ENCODE measurements around the gene DDX3X. TPM values are rescaled to one million over a fixed set of nuclear protein-coding genes. Genes with fewer than 3 reads are reported as not detected.
"Not testable (repeated sequence)": the region's sequence is repeated elsewhere in the genome, so short reads cannot be mapped to it uniquely, and the experiment has no call there.

Gene DDX3X
- 100 to 1,000 TPM; 252 to 451 TPM for total RNA-seq

DNA sequence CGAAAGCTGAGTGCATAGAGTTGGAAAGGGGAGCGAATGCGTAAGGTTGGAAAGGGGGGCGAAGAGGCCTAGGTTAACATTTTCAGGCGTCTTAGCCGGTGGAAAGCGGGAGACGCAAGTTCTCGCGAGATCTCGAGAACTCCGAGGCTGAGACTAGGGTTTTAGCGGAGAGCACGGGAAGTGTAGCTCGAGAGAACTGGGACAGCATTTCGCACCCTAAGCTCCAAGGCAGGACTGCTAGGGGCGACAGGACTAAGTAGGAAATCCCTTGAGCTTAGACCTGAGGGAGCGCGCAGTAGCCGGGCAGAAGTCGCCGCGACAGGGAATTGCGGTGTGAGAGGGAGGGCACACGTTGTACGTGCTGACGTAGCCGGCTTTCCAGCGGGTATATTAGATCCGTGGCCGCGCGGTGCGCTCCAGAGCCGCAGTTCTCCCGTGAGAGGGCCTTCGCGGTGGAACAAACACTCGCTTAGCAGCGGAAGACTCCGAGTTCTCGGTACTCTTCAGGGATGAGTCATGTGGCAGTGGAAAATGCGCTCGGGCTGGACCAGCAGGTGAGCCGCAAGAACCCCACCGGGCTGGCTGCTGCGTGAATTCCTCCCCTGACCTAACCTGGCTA, at the start of gene DDX3X:
TSS of gene DDX3X (plus strand) at position 419 of the 619 bp plus-strand sequence. CDS start at position 510, 91 bp downstream.
- H3K4me3 Mint-ChIP-seq = peak within 1 kb of the TSS; percentile 100
- H3K36me3 Mint-ChIP-seq = peaks cover 5% of the 10 kb centered on the region
- DNase-seq (ENCODE audit: low spot score) = peak; percentile 94
- peak; percentile 77 to 86 for ATAC-seq
- H3K27me3 Mint-ChIP-seq = no peaks in the 10 kb centered on the region
- H3K9me3 Mint-ChIP-seq = no peaks in the 10 kb centered on the region
- H3K27ac Mint-ChIP-seq = peak within 1 kb of the TSS; percentile 100
- H3K4me1 Mint-ChIP-seq (ENCODE audit: low read depth in 2 of 2) = peaks cover 28 to 63% of the 10 kb centered on the region in 2 donors

DNA sequence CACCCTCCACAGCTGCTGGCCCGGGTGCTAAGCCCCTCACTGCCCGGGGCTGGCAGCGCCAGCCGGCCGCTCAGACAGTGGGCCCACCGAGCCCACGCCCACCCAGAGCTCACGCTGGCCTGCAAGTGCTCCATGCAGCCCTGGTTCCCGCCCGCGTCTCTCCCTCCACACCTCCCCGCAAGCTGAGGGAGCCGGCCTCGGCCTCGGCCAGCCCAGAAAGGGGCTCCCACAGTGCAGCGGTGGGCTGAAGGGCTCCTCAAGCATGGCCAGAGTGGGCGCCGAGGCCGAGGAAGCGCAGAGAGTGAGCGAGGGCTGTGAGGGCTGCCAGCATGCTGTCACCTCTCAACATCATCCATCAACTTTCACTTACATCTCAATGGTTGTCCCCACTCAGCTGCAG, 48.0 kb upstream of the DDX3X start:
- H3K27ac Mint-ChIP-seq, H3K27me3 Mint-ChIP-seq: not testable (repeated sequence)

GRCh38 chrX:41288641-41289040, 45.3 kb upstream of the DDX3X start:
- H3K27me3 Mint-ChIP-seq = peaks cover 0 to 10% of the 10 kb centered on the region in 2 donors
- H3K27ac Mint-ChIP-seq = no peak overlapping the region
- ATAC-seq (no peak), DNase-seq (ENCODE audit: low spot score) (no peak)
- no peak overlapping the region for H3K4me3 Mint-ChIP-seq
- H3K4me1 Mint-ChIP-seq (ENCODE audit: low read depth in 2 of 2) = no peaks in the 10 kb centered on the region
- H3K9me3 Mint-ChIP-seq = peaks cover 4% of the 10 kb centered on the region
- no peaks in the 10 kb centered on the region for H3K36me3 Mint-ChIP-seq

More for the DNA sequence above, 48.0 kb upstream of the DDX3X start:
- ATAC-seq; H3K4me1 Mint-ChIP-seq (ENCODE audit: low read depth in 2 of 2); H3K36me3 Mint-ChIP-seq; H3K9me3 Mint-ChIP-seq; DNase-seq (ENCODE audit: low spot score); H3K4me3 Mint-ChIP-seq: not testable (repeated sequence)

DNA sequence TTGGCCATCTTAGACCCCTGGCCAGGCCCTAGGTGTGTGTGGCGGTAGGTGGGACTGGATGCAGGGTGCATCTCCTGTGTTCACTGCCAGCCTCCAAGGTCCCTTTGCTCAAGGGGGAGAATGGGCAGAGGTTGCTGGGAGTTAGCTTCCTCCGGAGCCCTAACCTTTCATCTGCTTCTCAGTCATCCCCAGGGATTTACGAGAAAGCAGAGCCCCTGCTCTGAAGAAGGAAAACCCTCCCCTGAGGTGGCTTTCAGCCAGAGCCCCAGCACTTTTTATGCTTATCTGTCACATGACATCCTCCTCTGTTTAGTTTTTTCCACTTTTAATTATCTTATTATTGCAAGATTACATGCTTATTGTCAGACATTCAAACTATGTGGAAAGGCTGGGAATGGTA, 44.9 kb upstream of the DDX3X start:
- ATAC-seq (no peak), DNase-seq (ENCODE audit: low spot score) (no peak)
- H3K36me3 Mint-ChIP-seq = no peaks in the 10 kb centered on the region
- H3K27me3 Mint-ChIP-seq = peaks cover 0 to 10% of the 10 kb centered on the region in 2 donors
- H3K4me3 Mint-ChIP-seq = no peak overlapping the region
- no peaks in the 10 kb centered on the region for H3K4me1 Mint-ChIP-seq (ENCODE audit: low read depth in 2 of 2)
- no peak overlapping the region for H3K27ac Mint-ChIP-seq
- peaks cover 4% of the 10 kb centered on the region for H3K9me3 Mint-ChIP-seq

DNA sequence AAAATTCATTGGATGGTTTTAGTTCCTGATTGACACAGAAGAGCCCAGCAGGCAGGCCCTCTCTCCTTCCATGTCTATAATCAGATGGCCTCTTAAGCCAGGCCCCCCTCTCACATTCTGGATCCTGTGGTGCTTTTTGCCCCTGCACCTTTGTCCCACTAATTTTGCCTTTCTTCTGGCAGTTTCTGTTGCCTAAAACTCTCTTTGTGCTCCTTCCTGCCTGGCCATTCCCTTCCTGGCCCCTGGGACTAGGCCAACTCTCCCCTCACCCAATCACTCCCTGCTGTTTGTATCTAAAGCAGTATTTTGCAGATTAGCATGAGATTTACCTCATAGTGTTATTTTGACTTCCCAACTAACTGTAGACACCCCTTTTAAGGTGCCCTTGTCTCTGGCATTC, 42.7 kb upstream of the DDX3X start:
- Mint-ChIP-seq H3K27ac (no peak overlapping the region), H3K9me3 (peaks cover 4% of the 10 kb centered on the region), H3K4me1 (ENCODE audit: low read depth in 2 of 2) (no peaks in the 10 kb centered on the region), H3K4me3 (no peak overlapping the region), H3K36me3 (no peaks in the 10 kb centered on the region), H3K27me3 (peaks cover 0 to 7% of the 10 kb centered on the region in 2 donors)
- DNase-seq (ENCODE audit: low spot score) (no peak), ATAC-seq (no peak)

GRCh38 chrX:41293269-41293668, 40.7 kb upstream of the DDX3X start:
- Mint-ChIP-seq H3K9me3 (peaks cover 4% of the 10 kb centered on the region), H3K27ac (no peak overlapping the region), H3K27me3 (peaks cover 0 to 10% of the 10 kb centered on the region in 2 donors), H3K4me3 (no peak overlapping the region), H3K4me1 (ENCODE audit: low read depth in 2 of 2) (no peaks in the 10 kb centered on the region), H3K36me3 (no peaks in the 10 kb centered on the region)
- DNase-seq (ENCODE audit: low spot score) (no peak), ATAC-seq (no peak)

- Mint-ChIP-seq H3K36me3 (no peaks in the 10 kb centered on the region), H3K4me3 (no peak overlapping the region), H3K9me3 (no peaks in the 10 kb centered on the region), H3K27ac (no peak overlapping the region), H3K27me3 (peaks cover 0 to 7% of the 10 kb centered on the region in 2 donors), H3K4me1 (ENCODE audit: low read depth in 2 of 2) (no peaks in the 10 kb centered on the region)
- DNase-seq (ENCODE audit: low spot score) (no peak), ATAC-seq (no peak)
These were observed 33.1 kb upstream of the DDX3X start for GRCh38 chrX:41300758-41301437.

GRCh38 chrX:41301438-41301824, 32.5 kb upstream of the DDX3X start:
- no peak overlapping the region for H3K4me3 Mint-ChIP-seq
- no peak overlapping the region for H3K27ac Mint-ChIP-seq
- H3K9me3 Mint-ChIP-seq = no peaks in the 10 kb centered on the region
- no peaks in the 10 kb centered on the region for H3K4me1 Mint-ChIP-seq (ENCODE audit: low read depth in 2 of 2)
- no peaks in the 10 kb centered on the region for H3K36me3 Mint-ChIP-seq
- ATAC-seq = no peak
- DNase-seq (ENCODE audit: low spot score) = no peak
- H3K27me3 Mint-ChIP-seq = peaks cover 0 to 7% of the 10 kb centered on the region in 2 donors

DNA sequence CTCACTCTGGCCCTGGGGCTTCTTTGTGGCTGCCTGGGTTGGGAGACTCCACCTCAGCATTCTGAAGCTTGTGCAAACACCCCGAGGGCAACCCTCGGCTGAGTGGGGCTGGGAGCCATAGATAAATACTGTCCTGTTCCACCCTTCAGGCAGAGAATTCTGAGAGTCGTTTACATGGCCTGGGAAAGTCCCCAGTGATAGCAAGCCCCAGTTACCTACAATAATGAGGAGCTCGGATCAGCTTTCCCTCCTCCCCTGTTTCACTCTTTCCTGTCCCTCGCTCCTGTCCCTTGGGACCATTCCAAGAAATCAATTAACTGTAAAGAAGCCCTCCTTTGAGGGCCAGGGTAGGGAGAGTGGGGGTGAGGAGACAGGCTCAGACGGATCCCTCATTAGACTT, 31.6 kb upstream of the DDX3X start:
- no peak for DNase-seq (ENCODE audit: low spot score)
- Mint-ChIP-seq H3K36me3 (no peaks in the 10 kb centered on the region), H3K4me1 (ENCODE audit: low read depth in 2 of 2) (no peaks in the 10 kb centered on the region), H3K4me3 (no peak overlapping the region), H3K9me3 (no peaks in the 10 kb centered on the region), H3K27ac (no peak overlapping the region), H3K27me3 (peaks cover 0 to 5% of the 10 kb centered on the region in 2 donors)
- no peak for ATAC-seq

GRCh38 chrX:41303013-41303412, 30.9 kb upstream of the DDX3X start:
- Mint-ChIP-seq H3K4me3 (no peak overlapping the region), H3K27ac (no peak overlapping the region), H3K4me1 (ENCODE audit: low read depth in 2 of 2) (no peaks in the 10 kb centered on the region), H3K27me3 (peaks cover 0 to 5% of the 10 kb centered on the region in 2 donors), H3K36me3 (no peaks in the 10 kb centered on the region), H3K9me3 (no peaks in the 10 kb centered on the region)
- no peak for ATAC-seq
- no peak for DNase-seq (ENCODE audit: low spot score)

- no peaks in the 10 kb centered on the region for H3K36me3 Mint-ChIP-seq
- no peaks in the 10 kb centered on the region for H3K9me3 Mint-ChIP-seq
- no peak for ATAC-seq
These were observed 29.8 kb upstream of the DDX3X start for GRCh38 chrX:41304178-41304577.

GRCh38 chrX:41308884-41309647, 24.9 kb upstream of the DDX3X start:
- no peak overlapping the region for H3K27ac Mint-ChIP-seq
- no peaks in the 10 kb centered on the region for H3K4me1 Mint-ChIP-seq (ENCODE audit: low read depth in 2 of 2)
- DNase-seq (ENCODE audit: low spot score) (no peak), ATAC-seq (no peak)
- H3K4me3 Mint-ChIP-seq = no peak overlapping the region
- peaks cover 0 to 5% of the 10 kb centered on the region in 2 donors for H3K27me3 Mint-ChIP-seq
- no peaks in the 10 kb centered on the region for H3K36me3 Mint-ChIP-seq
- no peaks in the 10 kb centered on the region for H3K9me3 Mint-ChIP-seq

More at GRCh38 chrX:41304178-41304577, 29.8 kb upstream of the DDX3X start:
- no peak overlapping the region for H3K27ac Mint-ChIP-seq
- H3K4me1 Mint-ChIP-seq (ENCODE audit: low read depth in 2 of 2) = no peaks in the 10 kb centered on the region
- H3K27me3 Mint-ChIP-seq = peaks cover 0 to 5% of the 10 kb centered on the region in 2 donors
- no peak for DNase-seq (ENCODE audit: low spot score)
- no peak overlapping the region for H3K4me3 Mint-ChIP-seq

DNA sequence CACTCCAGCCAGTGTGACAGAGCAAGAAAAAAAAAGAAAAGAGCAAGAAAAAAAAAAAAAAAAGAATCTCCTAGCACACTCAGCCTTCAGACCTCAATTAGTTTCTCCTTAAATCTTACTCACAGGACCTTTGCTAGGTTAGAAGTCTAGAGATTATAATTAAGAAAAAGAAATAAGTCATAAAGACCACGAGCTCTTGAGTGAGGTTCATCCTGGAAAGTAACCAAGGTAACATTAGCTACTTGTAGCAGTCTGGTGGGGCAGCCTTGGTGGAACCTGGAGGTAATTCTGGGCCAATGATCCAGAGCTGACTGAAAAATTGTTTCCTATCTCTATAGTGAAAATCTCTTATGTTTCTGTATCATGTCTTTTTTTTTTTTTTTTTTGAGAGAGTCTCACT, 21.2 kb upstream of the DDX3X start:
- no peak for ATAC-seq

GRCh38 chrX:41313419-41313818, 20.5 kb upstream of the DDX3X start:
- peaks cover 0 to 9% of the 10 kb centered on the region in 2 donors for H3K4me1 Mint-ChIP-seq (ENCODE audit: low read depth in 2 of 2)

More for the DNA sequence above, 21.2 kb upstream of the DDX3X start:
- no peaks in the 10 kb centered on the region for H3K36me3 Mint-ChIP-seq
- H3K4me3 Mint-ChIP-seq = no peak overlapping the region
- peaks cover 0 to 2% of the 10 kb centered on the region in 2 donors for H3K27me3 Mint-ChIP-seq
- no peaks in the 10 kb centered on the region for H3K9me3 Mint-ChIP-seq
- peaks cover 0 to 6% of the 10 kb centered on the region in 2 donors for H3K4me1 Mint-ChIP-seq (ENCODE audit: low read depth in 2 of 2)
- no peak for DNase-seq (ENCODE audit: low spot score)
- H3K27ac Mint-ChIP-seq = no peak overlapping the region

More at GRCh38 chrX:41313419-41313818, 20.5 kb upstream of the DDX3X start:
- Mint-ChIP-seq H3K36me3 (no peaks in the 10 kb centered on the region), H3K27me3 (peaks cover 0 to 2% of the 10 kb centered on the region in 2 donors), H3K27ac (no peak overlapping the region), H3K4me3 (no peak overlapping the region), H3K9me3 (no peaks in the 10 kb centered on the region)
- ATAC-seq = no peak
- DNase-seq (ENCODE audit: low spot score) = no peak

Measured in natural killer cell treated with Interleukin-12 subunit alpha and Interleukin-12 subunit beta and Interleukin-15 and Interleukin-18, amount 100 ng/mL, for 72 hours (primary cell).